OCI-M2 (cell line): ENCODE results near the gene AKNA.

ENCODE experiments used
- DNase-seq: peaks from one replicate; lab custom pipeline; 2025; ENCODE audit not compliant: unreplicated experiment; lab: John Stamatoyannopoulos, UW

AKNA gene

GRCh38 chr9:114307899-114308267, 79.9 kb downstream of the AKNA start:
- DNase-seq: no peak

- no peak for DNase-seq
Measured at GRCh38 chr9:114304416-114305188, 83.2 kb downstream of the AKNA start.

- no peak for DNase-seq
Measured at GRCh38 chr9:114303977-114304376, 83.8 kb downstream of the AKNA start.

GRCh38 chr9:114303571-114303970, 84.2 kb downstream of the AKNA start:
- DNase-seq: no peak

- DNase-seq: no peak
Measured at GRCh38 chr9:114302727-114303126, 85.1 kb downstream of the AKNA start.

- no peak for DNase-seq
Measured at GRCh38 chr9:114301798-114302565, 85.8 kb downstream of the AKNA start.

GRCh38 chr9:114300846-114301797, 86.7 kb downstream of the AKNA start:
- DNase-seq: no peak

GRCh38 chr9:114300153-114300845, 87.5 kb downstream of the AKNA start:
- DNase-seq: no peak

GRCh38 chr9:114299286-114300152, 88.3 kb downstream of the AKNA start:
- DNase-seq: no peak

GRCh38 chr9:114296338-114296737, 91.4 kb downstream of the AKNA start:
- no peak for DNase-seq

GRCh38 chr9:114294664-114295063, 93.1 kb downstream of the AKNA start:
- no peak for DNase-seq

- DNase-seq: no peak
Measured at GRCh38 chr9:114291886-114292590, 95.7 kb downstream of the AKNA start.

GRCh38 chr9:114291064-114291474, 96.7 kb downstream of the AKNA start:
- no peak for DNase-seq

- no peak for DNase-seq
Measured at GRCh38 chr9:114290561-114290986, 97.2 kb downstream of the AKNA start.

- no peak for DNase-seq
Measured at GRCh38 chr9:114289571-114290481, 98.0 kb downstream of the AKNA start.

GRCh38 chr9:114289106-114289505, 98.7 kb downstream of the AKNA start:
- no peak for DNase-seq

GRCh38 chr9:114288193-114289091, 99.3 kb downstream of the AKNA start:
- DNase-seq: no peak
